ENCODE data around the gene SMIM15. TPM values are rescaled to one million over a fixed set of nuclear protein-coding genes. Genes with fewer than 3 reads are reported as not detected.

Gene SMIM15
- total RNA-seq, 1 donor from 2014 or later, result 60.6 TPM

- DNase-seq (ENCODE audit: low spot score), result no peak
Observed at GRCh38 chr5:61159836-61160235, 2.4 kb downstream of the SMIM15 start.

GRCh38 chr5:61159070-61159469, 3.2 kb downstream of the SMIM15 start:
- no peak for DNase-seq (ENCODE audit: low spot score)

- DNase-seq (ENCODE audit: low spot score), result no peak
Observed at GRCh38 chr5:61151893-61152292, 10.4 kb downstream of the SMIM15 start.

GRCh38 chr5:61148515-61148914, 13.8 kb downstream of the SMIM15 start:
- DNase-seq (ENCODE audit: low spot score), result no peak

GRCh38 chr5:61142811-61143210, 19.5 kb downstream of the SMIM15 start:
- DNase-seq (ENCODE audit: low spot score), result no peak

- DNase-seq (ENCODE audit: low spot score), result no peak
Observed at GRCh38 chr5:61142391-61142790, 19.9 kb downstream of the SMIM15 start.

GRCh38 chr5:61141801-61142200, 20.5 kb downstream of the SMIM15 start:
- DNase-seq (ENCODE audit: low spot score), result no peak

DNA sequence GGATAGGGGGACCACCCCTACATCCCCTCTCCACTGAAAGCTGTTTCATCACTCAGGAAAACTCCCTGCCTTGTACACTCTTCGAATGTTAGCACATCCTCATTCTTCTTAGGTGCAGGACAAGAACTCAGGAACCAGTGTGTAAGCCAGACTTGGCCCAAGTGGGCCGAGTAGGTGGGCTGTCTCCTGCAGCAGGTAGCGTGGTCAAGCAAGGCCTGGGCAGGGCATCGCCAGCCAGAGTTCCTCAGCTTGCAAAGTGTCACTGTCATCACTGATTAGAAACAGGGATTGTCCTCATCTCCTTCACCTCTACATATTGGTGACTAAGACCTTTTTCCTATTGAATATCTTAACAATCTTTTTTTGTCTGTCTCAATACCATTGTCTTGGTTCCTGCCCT, 22.3 kb downstream of the SMIM15 start:
- no peak for DNase-seq (ENCODE audit: low spot score)

DNA sequence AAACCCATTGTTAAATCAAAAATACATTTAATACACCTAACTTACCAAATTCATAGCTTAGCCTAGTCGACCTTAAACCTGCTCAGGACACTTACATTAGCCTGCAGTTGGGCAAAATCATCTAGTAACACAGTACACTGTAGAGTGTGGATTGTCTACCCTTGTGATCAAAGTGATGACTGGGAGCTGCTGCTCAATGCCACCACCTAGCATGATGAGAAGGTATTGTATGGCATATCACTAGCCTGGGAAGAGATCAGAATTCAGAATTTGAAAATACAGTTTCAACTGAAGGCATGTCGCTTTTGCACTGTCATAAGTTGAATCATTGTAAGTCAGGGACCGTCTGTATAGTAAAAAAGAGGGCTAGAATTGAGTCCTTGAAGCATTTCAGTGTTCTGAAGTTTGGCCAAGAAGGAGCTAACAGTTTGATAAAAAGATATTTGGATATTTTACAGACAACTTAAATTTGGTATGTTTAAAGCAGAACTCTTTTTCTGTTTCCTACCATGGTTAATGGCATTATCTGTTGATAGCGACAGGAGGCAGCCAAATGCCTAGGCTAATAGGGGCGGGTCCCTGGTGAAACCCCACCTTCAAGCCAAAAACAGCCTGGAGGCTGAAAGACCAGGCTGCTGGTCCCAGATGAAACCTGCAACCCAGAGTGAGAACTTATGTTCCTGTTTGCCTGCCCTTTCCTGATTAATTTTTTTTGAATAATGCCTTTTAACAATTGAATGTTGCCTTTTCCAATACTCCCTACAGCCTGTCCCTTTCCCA, 23.0 kb downstream of the SMIM15 start:
- no peak for DNase-seq (ENCODE audit: low spot score)

DNA sequence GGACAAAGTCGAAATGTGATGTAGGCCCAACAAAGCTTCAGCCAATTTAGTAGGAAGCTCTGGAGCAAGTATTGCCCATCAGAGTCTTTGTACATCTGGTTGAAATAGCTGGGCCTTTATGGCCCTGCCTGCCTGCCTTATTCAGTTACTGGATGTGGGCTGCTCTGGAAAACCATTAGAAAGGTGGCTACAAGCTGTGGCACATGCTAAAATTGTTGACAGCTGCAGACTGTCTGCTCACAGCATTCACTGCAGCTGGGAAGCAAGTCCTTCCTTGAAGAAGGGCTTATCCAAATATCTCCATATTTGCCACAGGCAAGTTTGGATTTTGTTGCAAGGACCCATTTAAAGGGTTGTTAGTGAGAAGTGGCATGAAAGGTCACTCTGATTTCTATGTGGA, 24.4 kb downstream of the SMIM15 start:
- no peak for DNase-seq (ENCODE audit: low spot score)

- DNase-seq (ENCODE audit: low spot score), result no peak
Observed at GRCh38 chr5:61132559-61132958, 29.7 kb downstream of the SMIM15 start.

GRCh38 chr5:61130289-61130688, 32.0 kb downstream of the SMIM15 start:
- no peak for DNase-seq (ENCODE audit: low spot score)

DNA sequence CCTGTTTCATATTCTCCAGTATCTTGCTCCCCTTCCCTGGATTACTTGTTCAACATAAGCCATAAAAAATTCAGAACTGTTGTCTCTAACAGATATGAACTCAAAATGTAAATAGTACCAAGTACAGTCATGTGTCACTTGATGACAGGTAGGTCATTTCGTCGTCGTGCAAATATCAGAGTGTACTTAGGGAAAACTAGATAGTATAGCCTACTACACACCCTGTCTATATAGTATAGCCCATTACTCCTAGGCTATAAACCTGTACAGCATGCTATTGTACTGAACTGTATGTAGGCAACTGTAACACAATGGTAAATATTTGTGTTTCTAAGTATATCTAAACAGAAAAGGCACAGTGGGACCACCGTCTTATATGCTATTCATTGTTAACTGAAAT, 39.1 kb downstream of the SMIM15 start:
- DNase-seq (ENCODE audit: low spot score), result no peak

DNA sequence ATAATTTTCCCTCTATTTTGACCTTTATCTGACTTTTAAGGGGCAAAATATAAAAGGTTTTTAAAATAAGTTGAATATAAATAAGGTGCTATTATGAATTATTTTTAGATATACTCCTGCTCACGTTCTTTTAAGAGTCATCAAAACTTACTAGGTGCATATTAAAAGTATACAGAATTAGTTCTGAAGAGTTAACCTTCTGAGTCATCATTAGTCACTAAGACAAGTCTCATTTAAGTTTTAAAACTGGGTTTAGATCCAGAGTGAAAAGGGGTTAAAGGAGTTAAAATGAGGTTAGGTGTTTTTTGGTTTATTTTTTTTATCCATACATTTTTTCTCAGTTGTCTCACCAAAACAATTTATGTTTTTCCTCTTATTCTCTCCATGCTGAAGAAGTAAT, 41.7 kb downstream of the SMIM15 start:
- no peak for DNase-seq (ENCODE audit: low spot score)

GRCh38 chr5:61119066-61119465, 43.2 kb downstream of the SMIM15 start:
- no peak for DNase-seq (ENCODE audit: low spot score)

- DNase-seq (ENCODE audit: low spot score), result no peak
Observed at GRCh38 chr5:61115968-61116367, 46.3 kb downstream of the SMIM15 start.

GRCh38 chr5:61114441-61114840, 47.8 kb downstream of the SMIM15 start:
- no peak for DNase-seq (ENCODE audit: low spot score)

Other genes starting within 250 kb of the SMIM15 start
- 5.7 TPM for gene ERCC8, start 217.4 kb downstream of the SMIM15 start, total RNA-seq
- 14.4 TPM for gene NDUFAF2, start 217.3 kb downstream of the SMIM15 start, total RNA-seq
- 23.5 TPM for gene ZSWIM6, start 169.8 kb upstream of the SMIM15 start, total RNA-seq